ENCODE measurements around the gene HECW1.

HECW1 gene

GRCh38 chr7:43520201-43520600, 407.8 kb downstream of the HECW1 start:
- H3K36me3 Mint-ChIP-seq (ENCODE audit: low read depth): no peaks in the 10 kb centered on the region
- peaks cover 11% of the 10 kb centered on the region for H3K4me1 Mint-ChIP-seq
- no peak for TF ChIP-seq CTCF (IDR thresholded peaks at IDR 0.05)
- no peaks in the 10 kb centered on the region for H3K9me3 Mint-ChIP-seq
- no peak overlapping the region for H3K27ac Mint-ChIP-seq
- DNase-seq: no peak
- H3K4me3 Mint-ChIP-seq: no peak overlapping the region
- H3K27me3 Mint-ChIP-seq (ENCODE audit: low read depth, poor library complexity): peaks cover 3% of the 10 kb centered on the region

DNA sequence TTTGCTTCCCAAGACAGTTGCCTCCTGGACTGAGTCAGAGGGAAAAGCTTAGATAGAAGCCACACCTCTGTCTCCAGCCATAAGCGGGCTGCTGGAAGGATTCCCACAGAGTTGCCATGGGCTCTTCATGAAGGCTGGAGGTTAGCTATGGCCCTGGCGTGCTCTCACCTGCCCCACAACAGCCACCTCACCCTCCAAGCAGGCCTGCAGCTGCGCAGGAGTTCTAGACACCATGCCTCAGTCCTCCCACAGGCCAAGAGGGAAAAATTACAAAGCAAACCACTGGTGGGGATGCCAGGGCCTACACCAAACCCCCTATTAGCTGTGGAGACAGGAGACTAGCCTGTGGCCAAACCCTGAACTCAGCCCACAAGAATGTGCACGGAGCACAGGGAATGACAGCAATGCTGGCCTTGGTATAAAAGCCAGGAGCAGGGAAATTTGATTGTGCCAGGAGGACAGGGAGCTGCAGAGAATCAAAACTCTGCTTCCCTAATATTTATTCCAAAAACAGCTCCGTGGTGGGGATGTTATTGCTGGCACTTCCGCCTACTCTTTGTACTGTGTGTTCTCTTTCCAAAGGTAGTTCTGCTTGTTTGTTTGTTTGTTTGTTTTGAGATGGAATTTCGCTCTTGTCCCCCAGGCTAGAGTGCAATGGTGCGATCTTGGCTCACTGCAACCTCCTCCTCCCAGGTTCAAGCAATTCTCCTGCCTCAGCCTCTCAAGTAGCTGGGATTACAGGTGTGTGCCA, 410.1 kb downstream of the HECW1 start:
- DNase-seq: no peak
- Mint-ChIP-seq H3K27ac (no peak overlapping the region), H3K9me3 (no peaks in the 10 kb centered on the region), H3K4me1 (peaks cover 2% of the 10 kb centered on the region), H3K4me3 (no peak overlapping the region), H3K36me3 (ENCODE audit: low read depth) (no peaks in the 10 kb centered on the region), H3K27me3 (ENCODE audit: low read depth, poor library complexity) (peaks cover 3% of the 10 kb centered on the region)
- no peak for TF ChIP-seq CTCF (IDR thresholded peaks at IDR 0.05)

DNA sequence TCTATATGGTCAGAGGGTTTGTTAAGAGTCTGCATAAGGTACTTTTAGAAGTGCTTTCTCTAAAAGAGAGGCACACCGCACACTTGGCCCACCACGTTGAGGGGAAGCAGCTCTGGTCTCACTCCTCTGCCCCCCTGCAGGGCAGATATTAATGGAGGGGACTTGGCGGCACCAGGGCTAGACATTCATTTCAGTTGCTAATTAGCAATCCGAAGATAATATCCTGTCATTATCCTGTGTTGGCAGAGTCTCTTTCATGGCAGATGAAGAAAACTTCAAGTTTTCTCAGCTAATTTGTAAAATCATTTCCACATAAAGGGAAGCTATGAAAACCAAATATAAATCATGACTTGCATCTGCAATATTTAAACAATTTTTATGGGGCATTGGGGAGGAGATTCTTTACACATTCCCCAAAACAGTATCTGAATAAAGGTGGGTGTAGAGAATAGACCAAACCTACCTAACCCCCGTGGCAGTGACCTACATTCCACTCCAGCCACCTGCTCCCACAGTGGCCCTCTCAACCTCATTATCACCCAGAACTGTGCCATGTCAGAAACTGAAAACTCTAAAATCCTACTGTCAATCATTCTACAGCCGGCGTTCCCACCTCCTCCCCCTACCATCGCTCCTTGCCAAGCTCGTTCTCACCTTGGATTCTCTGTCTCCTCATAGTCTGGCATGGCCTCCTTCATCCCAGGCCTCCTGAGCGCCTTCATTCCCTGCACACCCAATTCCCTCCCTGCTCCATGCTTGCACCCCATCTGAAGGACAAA, 416.3 kb downstream of the HECW1 start:
- no peak for DNase-seq
- Mint-ChIP-seq H3K27me3 (ENCODE audit: low read depth, poor library complexity) (peaks cover 8% of the 10 kb centered on the region), H3K27ac (no peak overlapping the region), H3K4me3 (no peak overlapping the region), H3K9me3 (no peaks in the 10 kb centered on the region), H3K36me3 (ENCODE audit: low read depth) (no peaks in the 10 kb centered on the region), H3K4me1 (no peaks in the 10 kb centered on the region)
- TF ChIP-seq CTCF (IDR thresholded peaks at IDR 0.05): no peak

DNA sequence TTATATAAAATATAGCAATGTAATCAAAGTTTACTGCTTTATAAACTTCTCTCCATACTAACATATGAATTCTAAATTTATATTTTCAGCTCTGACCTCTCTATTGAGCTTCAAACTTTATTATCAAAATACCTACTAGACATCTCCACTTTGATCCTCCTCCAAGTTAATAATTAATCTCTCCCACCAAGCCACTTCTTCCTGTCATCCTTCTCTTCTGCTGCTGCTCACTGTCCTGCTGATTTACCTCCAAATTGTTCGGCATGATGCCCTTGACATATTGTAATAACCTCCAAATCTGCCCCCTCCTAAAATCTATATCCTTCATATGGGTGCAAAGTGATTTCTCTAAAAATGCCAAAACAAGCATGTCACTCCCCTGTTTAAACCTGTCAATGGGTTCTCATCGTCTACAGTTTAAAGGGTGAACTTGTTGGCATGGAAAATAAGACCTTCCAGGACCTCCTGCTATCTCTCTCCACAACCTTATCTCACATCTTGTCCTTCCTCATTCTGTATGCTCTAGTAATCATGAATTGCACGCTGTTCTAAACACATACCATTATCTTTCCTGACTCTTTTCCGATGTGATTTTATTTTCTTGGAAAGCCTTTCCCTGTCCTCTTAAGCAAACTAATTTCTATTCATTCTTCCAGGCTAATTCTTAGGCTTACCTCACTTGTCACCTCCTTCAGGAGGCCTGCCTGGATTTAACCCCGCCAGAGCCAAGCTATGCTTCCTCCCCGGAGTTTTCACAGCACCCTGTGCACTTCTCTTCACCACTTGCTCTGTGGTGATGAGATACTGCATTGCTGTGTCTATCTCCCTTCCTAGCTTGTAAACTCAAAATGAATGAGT, 418.3 kb downstream of the HECW1 start:
- no peak for TF ChIP-seq CTCF (IDR thresholded peaks at IDR 0.05)
- Mint-ChIP-seq H3K4me3 (no peak overlapping the region), H3K27me3 (ENCODE audit: low read depth, poor library complexity) (peaks cover 5% of the 10 kb centered on the region), H3K4me1 (peaks cover 5% of the 10 kb centered on the region), H3K27ac (no peak overlapping the region), H3K9me3 (no peaks in the 10 kb centered on the region), H3K36me3 (ENCODE audit: low read depth) (no peaks in the 10 kb centered on the region)
- no peak for DNase-seq

DNA sequence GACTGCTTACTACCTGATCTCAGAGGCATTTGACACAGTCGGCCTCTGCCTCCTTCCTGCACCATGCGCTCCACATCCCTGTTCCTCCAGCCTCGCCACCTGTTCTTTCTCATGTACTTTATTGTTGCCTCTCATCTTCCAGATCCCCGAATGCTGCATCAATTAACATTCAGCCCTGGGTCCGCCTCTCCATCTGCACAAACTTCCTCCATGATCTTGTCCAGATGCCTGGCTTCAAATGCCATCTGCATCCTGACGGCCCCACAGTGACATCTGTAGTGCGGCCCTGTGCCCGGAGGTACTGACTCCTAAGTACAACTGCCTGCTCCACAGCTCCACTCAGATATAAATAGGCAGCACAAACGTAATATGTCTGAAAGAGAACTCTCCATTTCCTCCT, 419.3 kb downstream of the HECW1 start:
- TF ChIP-seq CTCF (IDR thresholded peaks at IDR 0.05): no peak
- no peaks in the 10 kb centered on the region for H3K9me3 Mint-ChIP-seq
- no peak overlapping the region for H3K4me3 Mint-ChIP-seq
- peaks cover 5% of the 10 kb centered on the region for H3K27me3 Mint-ChIP-seq (ENCODE audit: low read depth, poor library complexity)
- H3K27ac Mint-ChIP-seq: no peak overlapping the region
- DNase-seq: no peak
- H3K4me1 Mint-ChIP-seq: peaks cover 11% of the 10 kb centered on the region
- no peaks in the 10 kb centered on the region for H3K36me3 Mint-ChIP-seq (ENCODE audit: low read depth)
